Vagina (tissue), 2 donors: ENCODE measurements around the gene TCF7. TPM values are rescaled to one million over a fixed set of nuclear protein-coding genes. Genes with fewer than 3 reads are reported as not detected.

Source experiments
- DNase-seq, 2 donors: peaks; one replicate each; pipeline ENCODE4 v3.0.0-alpha.2; 2017; ENCODE audit errors: extremely low spot score in 2 of 2
- H3K27ac ChIP-seq: fragments of 200-600 bp; sonication (generic); one replicate; pipeline ENCODE4 v1.5.1; 2019
- H3K27me3 ChIP-seq: fragments of 200-600 bp; sonication (generic); one replicate; pipeline ENCODE4 v1.5.1; 2019
- H3K36me3 ChIP-seq, 2 donors: fragments of 200-600 bp; sonication (generic); one replicate each; pipeline ENCODE4 v1.5.1; 2017 to 2019
- H3K4me1 ChIP-seq: fragments of 200-600 bp; sonication (generic); one replicate; pipeline ENCODE4 v1.5.1; 2019
- H3K4me3 ChIP-seq, 2 donors: fragments of 200-600 bp; sonication (generic); 1 replicate in 1 of 2; 2 replicates in 1 of 2; pipeline ENCODE4 v1.5.1; 2016 to 2019
- H3K9me3 ChIP-seq: fragments of 200-600 bp; sonication (generic); one replicate; pipeline ENCODE4 v1.5.1; 2019
- CTCF ChIP-seq, 3 experiments: fragments of 450-650 bp in 2 of 3; fragments of 200-600 bp in 1 of 3; sonication (generic) in 1 of 3; IDR thresholded peaks; one replicate each; pipeline ENCODE4 v1.5.1; 2017 to 2019; ENCODE audit warnings: antibody characterized with exemption in 3 of 3, mild to moderate bottlenecking in 2 of 3, moderate library complexity in 2 of 3
- POLR2A ChIP-seq, 2 donors: fragments of 450-650 bp; IDR thresholded peaks; one replicate each; pipeline ENCODE4 v1.6.1; 2017; ENCODE audit warnings: antibody characterized with exemption in 2 of 2, mild to moderate bottlenecking in 2 of 2, moderate library complexity in 2 of 2
- POLR2AphosphoS5 ChIP-seq, 2 donors: sonication (generic); formaldehyde crosslinking; IDR thresholded peaks; one replicate each; pipeline ENCODE4 v1.9.0; 2017; ENCODE audit warnings: antibody characterized with exemption in 2 of 2, mild to moderate bottlenecking in 2 of 2, low read depth in 1 of 2; ENCODE audit not compliant: insufficient read depth in 1 of 2
- intact Hi-C: fragments of 100-400 bp; cut with DNase I; formaldehyde crosslinking; loops from one replicate; pipeline ENCODE4 v1.15.1; 2023
- total RNA-seq: library from RNA; depleted of rRNA; stranded (reverse); fragments of >200 nt; gene quantifications from one replicate; pipeline ENCODE4 v1.2.3, GENCODE V29; 2016

Gene TCF7
- total RNA-seq, 1 donor from 2014 or later = 1.7 TPM

DNA sequence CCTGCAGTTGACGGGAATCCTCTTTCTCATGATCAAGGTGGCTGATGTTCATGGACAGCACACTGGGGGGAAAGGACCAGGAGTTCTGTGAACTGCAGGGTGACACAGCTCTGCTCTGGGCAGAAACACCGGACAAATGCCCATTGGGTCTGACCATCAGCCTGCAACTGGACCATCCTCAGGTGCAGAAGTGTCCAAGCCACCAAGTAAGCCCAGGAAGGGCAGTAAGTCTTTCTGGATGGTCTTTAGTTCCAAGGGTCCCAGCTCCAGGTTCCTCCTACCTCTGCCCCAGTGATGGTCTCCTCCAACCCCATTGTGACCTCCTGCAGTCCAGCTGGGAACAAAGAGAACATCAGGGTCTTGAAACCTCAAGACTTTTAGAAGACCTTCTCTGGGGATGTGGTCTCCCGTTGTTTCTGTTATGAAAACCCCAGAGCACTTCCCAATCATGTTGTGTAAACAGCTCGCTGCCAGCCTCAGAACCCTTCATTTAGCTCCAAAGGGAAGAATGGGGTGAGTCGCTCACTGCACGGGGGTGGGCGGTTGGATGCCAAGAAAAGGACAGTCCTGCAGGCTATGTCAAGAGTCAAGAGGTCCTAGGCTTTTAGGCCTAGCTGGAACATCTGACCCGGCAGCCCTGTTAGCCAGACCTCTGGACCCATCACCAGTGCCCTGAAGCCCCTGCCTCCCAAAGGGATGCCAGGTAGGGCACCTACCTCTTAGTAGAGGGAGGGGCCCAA, 41.8 kb upstream of the TCF7 start:
- Histone ChIP-seq H3K4me3 (no peak overlapping the region), H3K36me3 (no peaks in the 10 kb centered on the region), H3K9me3 (no peaks in the 10 kb centered on the region), H3K27ac (no peak overlapping the region), H3K4me1 (peaks cover 11% of the 10 kb centered on the region), H3K27me3 (no peaks in the 10 kb centered on the region)
- TF ChIP-seq CTCF (IDR thresholded peaks at IDR 0.05) = no peak
- TF ChIP-seq POLR2AphosphoS5 (IDR thresholded peaks at IDR 0.05; ENCODE audit: insufficient read depth in 1 of 2, low read depth in 1 of 2) = no peak
- TF ChIP-seq POLR2A (IDR thresholded peaks at IDR 0.05) = no peak
- no peak for DNase-seq
- intact Hi-C loops = no loop called here

DNA sequence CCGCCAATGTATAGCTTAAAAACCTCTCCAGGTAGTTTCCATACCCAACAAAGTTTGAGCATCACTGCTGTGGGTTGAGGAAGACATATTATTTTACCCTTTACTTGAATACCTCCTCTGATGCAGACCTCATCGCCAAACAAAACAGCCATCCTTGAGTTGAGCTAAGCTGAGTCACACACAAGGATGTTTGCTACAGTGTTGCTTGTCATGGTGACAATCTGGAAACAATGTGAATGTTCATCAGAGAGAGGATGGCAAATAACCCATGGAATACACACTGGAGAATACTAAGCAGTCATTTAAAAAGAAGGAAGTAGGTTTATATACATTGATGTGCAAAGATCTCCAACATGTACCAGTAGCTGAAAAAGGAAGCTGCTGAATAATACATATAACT, 41.1 kb upstream of the TCF7 start:
- peaks cover 11% of the 10 kb centered on the region for H3K4me1 ChIP-seq
- no peak overlapping the region for H3K27ac ChIP-seq
- TF ChIP-seq POLR2AphosphoS5 (IDR thresholded peaks at IDR 0.05; ENCODE audit: insufficient read depth in 1 of 2, low read depth in 1 of 2) (no peak), POLR2A (IDR thresholded peaks at IDR 0.05) (no peak), CTCF (IDR thresholded peaks at IDR 0.05) (no peak)
- no peaks in the 10 kb centered on the region for H3K9me3 ChIP-seq
- H3K27me3 ChIP-seq = no peaks in the 10 kb centered on the region
- intact Hi-C loops = no loop called here
- no peak for DNase-seq
- H3K36me3 ChIP-seq = no peaks in the 10 kb centered on the region
- no peak overlapping the region for H3K4me3 ChIP-seq

DNA sequence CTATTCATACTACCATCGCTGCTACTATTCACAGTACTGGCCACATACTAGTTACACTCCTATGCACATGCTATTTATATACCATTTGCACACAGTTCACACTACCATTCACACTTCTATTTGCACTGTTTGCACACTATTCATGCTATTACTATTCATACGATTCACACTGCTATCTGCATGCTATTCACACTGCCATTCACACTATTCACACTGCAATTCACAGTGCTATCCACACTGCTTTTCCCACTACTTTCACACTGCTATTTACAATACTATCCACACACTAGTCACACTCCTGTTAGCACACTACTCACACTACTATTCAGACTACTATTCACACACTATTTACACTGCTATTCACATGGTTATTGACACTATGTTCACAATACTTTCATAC, 39.4 kb upstream of the TCF7 start:
- Histone ChIP-seq H3K4me3 (no peak overlapping the region), H3K27me3 (no peaks in the 10 kb centered on the region), H3K27ac (no peak overlapping the region), H3K36me3 (no peaks in the 10 kb centered on the region), H3K4me1 (peaks cover 11% of the 10 kb centered on the region), H3K9me3 (no peaks in the 10 kb centered on the region)
- DNase-seq = no peak
- intact Hi-C loops = no loop called here
- TF ChIP-seq POLR2AphosphoS5 (IDR thresholded peaks at IDR 0.05; ENCODE audit: insufficient read depth in 1 of 2, low read depth in 1 of 2) (no peak), CTCF (IDR thresholded peaks at IDR 0.05) (no peak), POLR2A (IDR thresholded peaks at IDR 0.05) (no peak)

GRCh38 chr5:134077926-134078580, 36.4 kb upstream of the TCF7 start:
- Histone ChIP-seq H3K4me3 (no peak overlapping the region), H3K4me1 (no peaks in the 10 kb centered on the region), H3K9me3 (no peaks in the 10 kb centered on the region), H3K27me3 (no peaks in the 10 kb centered on the region), H3K27ac (no peak overlapping the region), H3K36me3 (no peaks in the 10 kb centered on the region)
- intact Hi-C loops = no loop called here
- TF ChIP-seq POLR2A (IDR thresholded peaks at IDR 0.05) = no peak
- TF ChIP-seq POLR2AphosphoS5 (IDR thresholded peaks at IDR 0.05; ENCODE audit: insufficient read depth in 1 of 2, low read depth in 1 of 2) = no peak
- no peak for TF ChIP-seq CTCF (IDR thresholded peaks at IDR 0.05)
- DNase-seq = no peak
